ENCODE measurements around the gene GPD2.

GRCh38 chr2:156602552-156602933 is 166.4 kb downstream of the GPD2 start:
- TF ChIP-seq POLR2A (IDR thresholded peaks at IDR 0.05): no peak
- no peak for TF ChIP-seq CTCF (IDR thresholded peaks at IDR 0.05)
